HepG2 (cell line): Measurements from ENCODE around the gene DCAKD. TPM values are rescaled to one million over a fixed set of nuclear protein-coding genes. Genes with fewer than 3 reads are reported as not detected.

Experiments used
- DMTF1 ChIP-seq: sonication (generic); formaldehyde crosslinking; IDR thresholded peaks from 2 replicates; pipeline ENCODE4 v1.4.0; 2020; ENCODE audit warnings: mild to moderate bottlenecking, missing genetic modification reagents
- KIAA2018 ChIP-seq: sonication (generic); formaldehyde crosslinking; IDR thresholded peaks from 2 replicates; pipeline ENCODE4 v1.5.0; 2020; ENCODE audit warnings: mild to moderate bottlenecking, missing genetic modification reagents, borderline replicate concordance
- NFE2 ChIP-seq: sonication (generic); formaldehyde crosslinking; IDR thresholded peaks from 2 replicates; pipeline ENCODE4 v1.4.0; 2020; ENCODE audit warnings: missing genetic modification reagents
- SNAPC4 ChIP-seq: sonication (generic); formaldehyde crosslinking; IDR thresholded peaks from 2 replicates; pipeline ENCODE4 v1.4.0; 2020; ENCODE audit warnings: mild to moderate bottlenecking, missing genetic modification reagents
- SRF ChIP-seq: IDR thresholded peaks from 2 replicates; pipeline ENCODE4 v1.6.1; 2011; ENCODE audit warnings: mild to moderate bottlenecking, low read depth, low read length, moderate library complexity
- ZBTB49 ChIP-seq: sonication (generic); formaldehyde crosslinking; IDR thresholded peaks from 2 replicates; pipeline ENCODE4 v1.4.0; 2020; ENCODE audit warnings: missing genetic modification reagents, borderline replicate concordance
- ZFP37 ChIP-seq: sonication (generic); formaldehyde crosslinking; IDR thresholded peaks from 2 replicates; pipeline ENCODE4 v1.4.0; 2020; ENCODE audit warnings: missing genetic modification reagents, borderline replicate concordance
- ZNF580 ChIP-seq: IDR thresholded peaks from 2 replicates; pipeline ENCODE4 v1.6.1; 2016; ENCODE audit warnings: low read depth, borderline replicate concordance
- ZNF788 ChIP-seq: sonication (generic); formaldehyde crosslinking; IDR thresholded peaks from 2 replicates; pipeline ENCODE4 v1.5.0; 2020; ENCODE audit warnings: mild to moderate bottlenecking, missing genetic modification reagents, borderline replicate concordance
- polyA plus RNA-seq, 8 experiments: library from polyadenylated mRNA; depleted of rRNA in 3 of 8; stranded (reverse) in 7 of 8; unstranded in 1 of 8; fragments of >200 nt; fragmentation: Illumina TruSeq in 4 of 8; extraction: Trizol in 4 of 8; gene quantifications; 2 replicates each; pipeline versions ENCODE4 v1.2.1 to v1.2.3, GENCODE V29; 2011 to 2016; ENCODE audit warnings: low read depth in 4 of 8, missing spikeins in 1 of 8, mixed read lengths in 1 of 8; ENCODE audit not compliant: insufficient read depth in 1 of 8
- total RNA-seq, 5 experiments: library from RNA; depleted of rRNA; stranded (reverse); fragments of >200 nt; fragmentation: Illumina TruSeq; extraction: Trizol; gene quantifications; 2 replicates each; pipeline ENCODE4 v1.2.3, GENCODE V29; 2016; ENCODE audit warnings: low read depth in 1 of 5

The DCAKD gene
- total and polyA plus RNA-seq, 2 of the 13 experiments (the other 11 are each of a cell fraction or from before 2014, with no cell fraction given): 25.9 to 29.2 TPM

GRCh38 chr17:45051060-45051719, at the start of gene DCAKD (continued):
- no peak for TF ChIP-seq DMTF1 (CRISPR knock-in tag)
- peak; percentile 20; the same call in 1 of the 2 replicates for TF ChIP-seq SRF
- no peak for TF ChIP-seq NFE2 (CRISPR knock-in tag)
- no peak for TF ChIP-seq ZFP37 (CRISPR knock-in tag)
- TF ChIP-seq KIAA2018 (CRISPR knock-in tag): no peak
- no peak for TF ChIP-seq SNAPC4 (CRISPR knock-in tag)
- TF ChIP-seq ZBTB49: no peak
- no peak; the same call in 1 of the 2 replicates for TF ChIP-seq ZNF788 (CRISPR knock-in tag)
- no peak; the same call in 1 of the 2 replicates for TF ChIP-seq ZNF580 (CRISPR knock-in tag)
